Posterior vena cava (tissue), 2 donors: ENCODE results near the gene USP22. TPM values are rescaled to one million over a fixed set of nuclear protein-coding genes. Genes with fewer than 3 reads are reported as not detected.

ENCODE experiments used
- DNase-seq: peaks from one replicate; pipeline ENCODE4 v3.0.0-alpha.2; 2020; ENCODE audit warnings: low spot score
- intact Hi-C, 2 donors: fragments of 100-400 bp; cut with DNase I; formaldehyde crosslinking; loops; one replicate each; pipeline versions ENCODE4 v1.14.1 to v1.14.2; 2022 to 2023
- total RNA-seq, 2 donors: library from RNA; stranded (reverse); fragmentation: NEBNext Ultra II Directional; extraction: Animal tissue kit (Norgen Biotek cat#: 25700); gene quantifications; one replicate each; pipeline ENCODE4 v1.2.1, GENCODE V29; 2021
- donor health status: DM: yes; HTN: yes; CAD: no.
- donor health status: DM: yes; HTN: yes; CAD: no.

USP22 gene
- total RNA-seq, 2 donors from 2014 or later = 136 to 142 TPM

GRCh38 chr17:21005803-21006202 lies 37.0 kb downstream of the USP22 start:
- intact Hi-C loops = no loop called here
- no peak for DNase-seq

- DNase-seq = no peak
- intact Hi-C loops = no loop called here
Observed at GRCh38 chr17:21005367-21005766, 37.4 kb downstream of the USP22 start.

- peak; percentile 65 for DNase-seq
- intact Hi-C loops = no loop called here
Observed at GRCh38 chr17:21004016-21004930, 38.5 kb downstream of the USP22 start.

- peak; percentile 66 for DNase-seq
- intact Hi-C loops = no loop called here
Observed at GRCh38 chr17:21003007-21003621, 39.7 kb downstream of the USP22 start.

GRCh38 chr17:21002309-21003006 lies 40.4 kb downstream of the USP22 start:
- DNase-seq = peak; percentile 67
- intact Hi-C loops = no loop called here

- intact Hi-C loops = no loop called here
- no peak for DNase-seq
Observed at GRCh38 chr17:21001813-21002221, 41.0 kb downstream of the USP22 start.

GRCh38 chr17:21001111-21001812 lies 41.5 kb downstream of the USP22 start:
- intact Hi-C loops = no loop called here
- no peak for DNase-seq

GRCh38 chr17:20999841-21000532 lies 42.8 kb downstream of the USP22 start:
- intact Hi-C loops = loop anchor here in 1 of 2 donors (10.0 kb wide), 1 partner anchor 195 kb away; no protein-coding TSS in a partner anchor
- no peak for DNase-seq

- intact Hi-C loops = loop anchor here in 1 of 2 donors (10.0 kb wide), 1 partner anchor 194 kb away; no protein-coding TSS in a partner anchor
- peak; percentile 88 for DNase-seq
Observed at GRCh38 chr17:20999044-20999573, 43.7 kb downstream of the USP22 start.

GRCh38 chr17:20998571-20999043 lies 44.2 kb downstream of the USP22 start:
- intact Hi-C loops = loop anchor here in 1 of 2 donors (10.0 kb wide), 1 partner anchor 194 kb away; no protein-coding TSS in a partner anchor
- DNase-seq = no peak

- intact Hi-C loops = loop anchor here in 1 of 2 donors (10.0 kb wide), 1 partner anchor 193 kb away; no protein-coding TSS in a partner anchor
- peak; percentile 66 for DNase-seq
Observed at GRCh38 chr17:20997711-20998570, 44.9 kb downstream of the USP22 start.

- DNase-seq = peak; percentile 79
- intact Hi-C loops = loop anchor here in 1 of 2 donors (10.0 kb wide), 1 partner anchor 192 kb away; no protein-coding TSS in a partner anchor
Observed at GRCh38 chr17:20996724-20997615, 45.8 kb downstream of the USP22 start.

- intact Hi-C loops = loop anchor here in 1 of 2 donors (10.0 kb wide), 1 partner anchor 191 kb away; no protein-coding TSS in a partner anchor
Observed at GRCh38 chr17:20995873-20996723, 46.7 kb downstream of the USP22 start.

GRCh38 chr17:20995164-20995872 lies 47.5 kb downstream of the USP22 start:
- peak; percentile 61 for DNase-seq
- intact Hi-C loops = loop anchor here in 1 of 2 donors (10.0 kb wide), 1 partner anchor 191 kb away; no protein-coding TSS in a partner anchor

More at GRCh38 chr17:20995873-20996723, 46.7 kb downstream of the USP22 start:
- peak; percentile 66 for DNase-seq
